CD14-positive monocyte (primary cell): ENCODE measurements around the gene PCSK1N. TPM values are rescaled to one million over a fixed set of nuclear protein-coding genes. Genes with fewer than 3 reads are reported as not detected.

Experiments used
- DNase-seq, 3 donors: peaks; one replicate each; pipeline ENCODE4 v3.0.0-alpha.2; 2011 to 2022
- H2AFZ ChIP-seq: 2 replicates; pipeline ENCODE4 v1.6.0; 2012; ENCODE audit warnings: mild to moderate bottlenecking, low read depth, low read length, inconsistent platforms; ENCODE audit not compliant: insufficient read depth, poor library complexity, severe bottlenecking
- H3K27ac ChIP-seq, 2 donors: 1 replicate in 1 of 2; 2 replicates in 1 of 2; pipeline ENCODE4 v1.5.1; 2012 to 2013; ENCODE audit warnings: low read length in 2 of 2, control low read depth in 1 of 2, inconsistent platforms in 1 of 2, low read depth in 1 of 2, mild to moderate bottlenecking in 1 of 2
- H3K27me3 ChIP-seq, 2 donors: one replicate each; pipeline versions ENCODE4 v1.6.0 to v1.6.1; 2011 to 2013; ENCODE audit warnings: low read length in 2 of 2; ENCODE audit not compliant: control insufficient read depth in 2 of 2, insufficient read depth in 2 of 2
- H3K36me3 ChIP-seq, 2 donors: replicated peaks in 1 of 2; 1 replicate in 1 of 2; 2 replicates in 1 of 2; pipeline versions ENCODE4 v1.5.1 to v1.6.1; 2012 to 2013; ENCODE audit warnings: low read length in 2 of 2, control low read depth in 1 of 2, inconsistent platforms in 1 of 2, mild to moderate bottlenecking in 1 of 2; ENCODE audit not compliant: insufficient read depth in 2 of 2, control insufficient read depth in 1 of 2
- H3K4me1 ChIP-seq, 2 donors: 1 replicate in 1 of 2; 2 replicates in 1 of 2; pipeline versions ENCODE4 v1.5.1 to v1.6.1; 2012 to 2013; ENCODE audit warnings: low read length in 2 of 2, control low read depth in 1 of 2, inconsistent platforms in 1 of 2, mild to moderate bottlenecking in 1 of 2, moderate library complexity in 1 of 2; ENCODE audit not compliant: insufficient read depth in 2 of 2, control insufficient read depth in 1 of 2
- H3K4me2 ChIP-seq: replicated peaks from 2 replicates; pipeline ENCODE3; 2012; ENCODE audit warnings: low read length, moderate library complexity, mild to moderate bottlenecking; ENCODE audit not compliant: poor library complexity, severe bottlenecking; ENCODE audit errors: extremely low read depth
- H3K4me3 ChIP-seq, 3 experiments: fragments of 200-600 bp in 1 of 3; sonication (generic) in 1 of 3; replicated peaks in 1 of 3; 1 replicate in 2 of 3; 2 replicates in 1 of 3; pipeline ENCODE4 v1.5.1; 2011 to 2013; ENCODE audit warnings: low read length in 3 of 3, mild to moderate bottlenecking in 3 of 3, control low read depth in 2 of 3, low read depth in 2 of 3, inconsistent platforms in 1 of 3, moderate library complexity in 1 of 3
- H3K79me2 ChIP-seq: 2 replicates; pipeline ENCODE4 v1.6.0; 2012; ENCODE audit warnings: mild to moderate bottlenecking, control low read depth, inconsistent platforms, low read length, moderate library complexity; ENCODE audit not compliant: insufficient read depth
- H3K9ac ChIP-seq: 2 replicates; pipeline ENCODE4 v1.6.0; 2017; ENCODE audit warnings: low read length, mild to moderate bottlenecking; ENCODE audit not compliant: insufficient read depth, poor library complexity, severe bottlenecking
- H3K9me3 ChIP-seq, 2 donors: replicated peaks in 1 of 2; 1 replicate in 1 of 2; 2 replicates in 1 of 2; pipeline versions ENCODE4 v1.5.1 to v1.6.1; 2012 to 2013; ENCODE audit warnings: low read length in 2 of 2, control low read depth in 1 of 2; ENCODE audit not compliant: control insufficient read depth in 1 of 2, insufficient read depth in 1 of 2
- H4K20me1 ChIP-seq: 2 replicates; pipeline ENCODE4 v1.6.0; 2012; ENCODE audit warnings: mild to moderate bottlenecking, low read length, control low read depth, moderate library complexity; ENCODE audit not compliant: insufficient read depth
- H3K27ac Mint-ChIP-seq, 7 donors: one replicate each; pipeline ENCODE4 v1.8.0; 2020; ENCODE audit warnings: mild to moderate bottlenecking in 7 of 7, mixed read lengths in 7 of 7, moderate library complexity in 6 of 7, inconsistent platforms in 2 of 7
- H3K27me3 Mint-ChIP-seq, 3 donors: one replicate each; pipeline ENCODE4 v1.8.0; 2021 to 2022; ENCODE audit warnings: low read depth in 3 of 3, mild to moderate bottlenecking in 3 of 3, mixed read lengths in 3 of 3, moderate library complexity in 3 of 3, inconsistent platforms in 1 of 3
- H3K36me3 Mint-ChIP-seq, 2 donors: one replicate each; pipeline ENCODE4 v1.8.0; 2020; ENCODE audit warnings: mixed read lengths in 2 of 2, inconsistent platforms in 1 of 2, mild to moderate bottlenecking in 1 of 2
- H3K4me1 Mint-ChIP-seq: one replicate; pipeline ENCODE4 v1.8.0; 2020; ENCODE audit warnings: mild to moderate bottlenecking, mixed read lengths
- H3K4me3 Mint-ChIP-seq, 2 donors: one replicate each; pipeline ENCODE4 v1.8.0; 2020; ENCODE audit warnings: mild to moderate bottlenecking in 2 of 2, mixed read lengths in 2 of 2, moderate library complexity in 1 of 2
- H3K9me3 Mint-ChIP-seq, 7 donors: one replicate each; pipeline ENCODE4 v1.8.0; 2020 to 2022; ENCODE audit warnings: mixed read lengths in 7 of 7, mild to moderate bottlenecking in 6 of 7, moderate library complexity in 6 of 7, inconsistent platforms in 2 of 7
- CTCF ChIP-seq: fragments of 200-600 bp; IDR thresholded peaks from one replicate; pipeline ENCODE4 v1.8.0; 2022; ENCODE audit warnings: antibody characterized with exemption, mild to moderate bottlenecking
- WGBS: methylation state at CpG from one replicate; pipeline ENCODE4 v1.1.5; 2013; ENCODE audit warnings: missing lambda C conversion rate; ENCODE audit not compliant: insufficient coverage; 5-methylcytosine and 5-hydroxymethylcytosine counted together
- intact Hi-C, 2 donors: fragments of 100-400 bp; cut with micrococcal nuclease; formaldehyde crosslinking; loops; one replicate each; pipeline versions ENCODE4 v1.15.0 to v1.15.1; 2023
- polyA plus RNA-seq, 3 donors: library from polyadenylated mRNA; depleted of rRNA in 1 of 3; unstranded in 2 of 3; stranded (reverse) in 1 of 3; fragments of 300-500 nt in 2 of 3; fragments of >200 nt in 1 of 3; fragmentation: Illumina TruSeq in 2 of 3; gene quantifications; 1 replicate in 2 of 3; 2 replicates in 1 of 3; pipeline ENCODE4 v1.2.3, GENCODE V29; 2012 to 2021

The PCSK1N gene
- polyA plus RNA-seq, 3 donors: not detected

- no peaks in the 10 kb centered on the region for H3K79me2 ChIP-seq
- H3K27me3 ChIP-seq: no peaks in the 10 kb centered on the region
- H3K4me2 ChIP-seq: no peak overlapping the region
- Mint-ChIP-seq H3K27me3 (peaks cover 2 to 9% (median 3%) of the 10 kb centered on the region in 3 donors), H3K4me3 (no peak overlapping the region), H3K27ac (no peak overlapping the region), H3K36me3 (no peaks in the 10 kb centered on the region), H3K4me1 (no peaks in the 10 kb centered on the region), H3K9me3 (peaks cover 0 to 4% (median 0%) of the 10 kb centered on the region in 7 donors)
- H4K20me1 ChIP-seq: no peaks in the 10 kb centered on the region
- WGBS: no CpG with 5 or more reads among the region's 2 CpGs
- no peak overlapping the region for H3K9ac ChIP-seq
- no peak for TF ChIP-seq CTCF
- H3K4me3 ChIP-seq: no peak overlapping the region
- no peaks in the 10 kb centered on the region for H3K9me3 ChIP-seq
- intact Hi-C loops: no loop called here
- H3K4me1 ChIP-seq: no peaks in the 10 kb centered on the region
- no peaks in the 10 kb centered on the region for H3K36me3 ChIP-seq
- DNase-seq: no peak
- no peak overlapping the region for H2AFZ ChIP-seq
- H3K27ac ChIP-seq: no peak overlapping the region
Observed at GRCh38 chrX:48782216-48782615, 53.2 kb downstream of the PCSK1N start.

- no peak overlapping the region for H3K4me2 ChIP-seq
- Mint-ChIP-seq H3K9me3 (peaks cover 0 to 4% (median 0%) of the 10 kb centered on the region in 7 donors), H3K27ac (no peak overlapping the region), H3K4me1 (no peaks in the 10 kb centered on the region), H3K36me3 (no peaks in the 10 kb centered on the region), H3K27me3 (peaks cover 0 to 4% (median 1%) of the 10 kb centered on the region in 3 donors), H3K4me3 (no peak overlapping the region)
- no peaks in the 10 kb centered on the region for H3K36me3 ChIP-seq
- no peaks in the 10 kb centered on the region for H3K79me2 ChIP-seq
- H3K27ac ChIP-seq: no peak overlapping the region
- H3K4me3 ChIP-seq: no peak overlapping the region
- H3K9ac ChIP-seq: no peak overlapping the region
- H4K20me1 ChIP-seq: no peaks in the 10 kb centered on the region
- no CpG with 5 or more reads among the region's 6 CpGs for WGBS
- intact Hi-C loops: no loop called here
- no peak for DNase-seq
- no peaks in the 10 kb centered on the region for H3K9me3 ChIP-seq
- H3K27me3 ChIP-seq: no peaks in the 10 kb centered on the region
- no peak for TF ChIP-seq CTCF
- H3K4me1 ChIP-seq: no peaks in the 10 kb centered on the region
- H2AFZ ChIP-seq: no peak overlapping the region
Observed at GRCh38 chrX:48781705-48782104, 53.7 kb downstream of the PCSK1N start.

Other genes with a start within 250 kb of the PCSK1N start
- gene WDR13, start 238.1 kb downstream of the PCSK1N start, polyA plus RNA-seq: 100 to 1,000 TPM in 1 of 3 donors, 10 to 100 TPM in 2; 68.6 to 171 (median 93.3) TPM
- gene WAS, start 151.8 kb downstream of the PCSK1N start, polyA plus RNA-seq: 100 to 1,000 TPM in 1 of 3 donors, 10 to 100 TPM in 2; 22.8 to 159 (median 38.0) TPM
- 1 to 10 TPM; 2.8 to 3.4 (median 2.9) TPM for gene SUV39H1, start 138.9 kb downstream of the PCSK1N start, polyA plus RNA-seq
- not detected for gene GLOD5, start 73.9 kb downstream of the PCSK1N start, polyA plus RNA-seq
- not detected for gene GATA1, start 49.0 kb downstream of the PCSK1N start, polyA plus RNA-seq
- 10 to 100 TPM; 12.7 to 67.0 (median 19.7) TPM for gene HDAC6, start 33.5 kb downstream of the PCSK1N start, polyA plus RNA-seq
- gene ERAS, start 9.1 kb downstream of the PCSK1N start, polyA plus RNA-seq: under 1 TPM in 1 of 3 donors, not detected in 2; 0.13 TPM
- 10 to 100 TPM; 52.2 to 86.9 (median 86.8) TPM for gene TIMM17B, start 62.2 kb upstream of the PCSK1N start, polyA plus RNA-seq
- 100 to 1,000 TPM in 1 of 3 donors, 10 to 100 TPM in 2; 71.7 to 129 (median 78.3) TPM for gene PQBP1, start 62.3 kb upstream of the PCSK1N start, polyA plus RNA-seq
- gene SLC35A2, start 76.0 kb upstream of the PCSK1N start, polyA plus RNA-seq: 10 to 100 TPM; 14.3 to 21.6 (median 18.4) TPM
- gene PIM2, start 83.4 kb upstream of the PCSK1N start, polyA plus RNA-seq: 10 to 100 TPM in 1 of 3 donors, 1 to 10 TPM in 2; 6.7 to 39.4 (median 9.9) TPM
- 10 to 100 TPM in 2 of 3 donors, 1 to 10 TPM in 1; 8.4 to 75.0 (median 12.4) TPM for gene OTUD5, start 122.0 kb upstream of the PCSK1N start, polyA plus RNA-seq
- gene KCND1, start 136.2 kb upstream of the PCSK1N start, polyA plus RNA-seq: 1 to 10 TPM in 1 of 3 donors, not detected in 2; 4.9 TPM
- gene GRIPAP1, start 166.7 kb upstream of the PCSK1N start, polyA plus RNA-seq: 100 to 1,000 TPM in 1 of 3 donors, 10 to 100 TPM in 1, 1 to 10 TPM in 1; 3.8 to 103 (median 10.7) TPM
- 10 to 100 TPM; 12.8 to 41.2 (median 22.0) TPM for gene TFE3, start 207.7 kb upstream of the PCSK1N start, polyA plus RNA-seq
- gene CCDC120, start 223.4 kb upstream of the PCSK1N start, polyA plus RNA-seq: under 1 TPM in 2 of 3 donors, not detected in 1; 0.11 to 0.89 TPM
- gene PRAF2, start 238.4 kb upstream of the PCSK1N start, polyA plus RNA-seq: 1 to 10 TPM; 4.1 to 7.9 (median 5.5) TPM
- 100 to 1,000 TPM in 1 of 3 donors, 10 to 100 TPM in 2; 83.1 to 207 (median 83.8) TPM for gene WDR45, start 244.3 kb upstream of the PCSK1N start, polyA plus RNA-seq